HTR-8/SVneo (cell line): Measurements from ENCODE around the gene ELK4.

Experiments
- DNase-seq: peaks from one replicate; pipeline ENCODE4 v3.0.0; 2011; ENCODE audit warnings: low spot score, mixed read lengths; ENCODE audit not compliant: insufficient read length
- FAIRE-seq: peaks from 2 replicates; lab custom pipeline; 2011; peaks lifted over from hg19 to GRCh38; lab: Jason Lieb, UNC

ELK4 gene

GRCh38 chr1:205585169-205585834 lies 46.5 kb downstream of the ELK4 start:
- FAIRE-seq (no peak), DNase-seq (no peak)

GRCh38 chr1:205584732-205585131 lies 47.1 kb downstream of the ELK4 start:
- FAIRE-seq (no peak), DNase-seq (no peak)

GRCh38 chr1:205583461-205584130 lies 48.2 kb downstream of the ELK4 start:
- FAIRE-seq: no peak

GRCh38 chr1:205582471-205583291 lies 49.1 kb downstream of the ELK4 start:
- no peak for DNase-seq
- no peak for FAIRE-seq

More at GRCh38 chr1:205583461-205584130, 48.2 kb downstream of the ELK4 start:
- DNase-seq: no peak

GRCh38 chr1:205582046-205582445 lies 49.8 kb downstream of the ELK4 start:
- FAIRE-seq: no peak
- no peak for DNase-seq

GRCh38 chr1:205581321-205581980 lies 50.4 kb downstream of the ELK4 start:
- no peak for FAIRE-seq

GRCh38 chr1:205580923-205581180 lies 51.0 kb downstream of the ELK4 start:
- no peak for DNase-seq
- no peak for FAIRE-seq

More at GRCh38 chr1:205581321-205581980, 50.4 kb downstream of the ELK4 start:
- DNase-seq: no peak

- DNase-seq (no peak), FAIRE-seq (no peak)
Observed at GRCh38 chr1:205580140-205580922, 51.5 kb downstream of the ELK4 start.

GRCh38 chr1:205579711-205580110 lies 52.1 kb downstream of the ELK4 start:
- FAIRE-seq: no peak
- no peak for DNase-seq

- no peak for DNase-seq
Observed at GRCh38 chr1:205578780-205579571, 52.8 kb downstream of the ELK4 start.

GRCh38 chr1:205577874-205578658 lies 53.7 kb downstream of the ELK4 start:
- DNase-seq (no peak), FAIRE-seq (no peak)

More at GRCh38 chr1:205578780-205579571, 52.8 kb downstream of the ELK4 start:
- FAIRE-seq: no peak

GRCh38 chr1:205576805-205577761 lies 54.7 kb downstream of the ELK4 start:
- FAIRE-seq: no peak

GRCh38 chr1:205576011-205576410 lies 55.8 kb downstream of the ELK4 start:
- FAIRE-seq (no peak), DNase-seq (no peak)

More at GRCh38 chr1:205576805-205577761, 54.7 kb downstream of the ELK4 start:
- DNase-seq: no peak

- no peak for FAIRE-seq
Observed at GRCh38 chr1:205575294-205575885, 56.4 kb downstream of the ELK4 start.

GRCh38 chr1:205572421-205572820 lies 59.4 kb downstream of the ELK4 start:
- FAIRE-seq: no peak

More at GRCh38 chr1:205575294-205575885, 56.4 kb downstream of the ELK4 start:
- DNase-seq: no peak

GRCh38 chr1:205571747-205572146 lies 60.1 kb downstream of the ELK4 start:
- DNase-seq (no peak), FAIRE-seq (no peak)

More at GRCh38 chr1:205572421-205572820, 59.4 kb downstream of the ELK4 start:
- no peak for DNase-seq
